HG03175 (cell line): ENCODE data around the gene SLC6A12.
"Not testable (repeated sequence)": the region's sequence is repeated elsewhere in the genome, so short reads cannot be mapped to it uniquely, and the experiment has no call there.

ENCODE experiments used
- ATAC-seq: cut with Tn5 transposase; IDR thresholded peaks from one replicate; pipeline ENCODE4 v1.9.1; 2021; ENCODE audit warnings: mild to moderate bottlenecking, moderate library complexity; ENCODE audit not compliant: unreplicated experiment

Gene SLC6A12

GRCh38 chr12:235967-236366 lies 22.0 kb upstream of the SLC6A12 start:
- ATAC-seq = not testable (repeated sequence)

DNA sequence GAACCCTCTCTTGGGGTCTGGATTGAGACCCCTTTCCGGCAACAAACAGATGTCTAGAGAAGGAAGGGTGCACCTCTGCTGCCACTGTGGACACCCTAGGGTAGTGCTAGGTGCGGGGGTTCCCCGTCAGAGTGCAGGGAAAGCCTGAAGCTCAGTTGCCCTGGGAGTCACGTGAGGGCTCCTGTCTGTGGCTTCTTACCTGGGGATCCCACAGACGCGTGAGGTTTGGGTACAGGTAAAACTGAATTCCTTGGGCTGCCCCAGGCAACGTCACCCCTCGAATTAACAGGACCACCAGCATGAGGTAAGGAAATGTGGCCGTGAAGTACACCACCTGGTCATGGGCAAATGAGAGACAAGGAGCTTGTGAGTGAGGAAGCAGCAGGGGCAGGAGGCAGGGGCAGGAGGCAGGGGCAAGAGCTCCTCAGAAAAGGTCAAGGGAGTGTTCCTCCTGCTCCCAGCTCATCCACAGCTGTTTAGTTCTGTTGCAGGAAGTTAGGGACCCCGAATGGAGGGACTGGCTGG lies 21.0 kb upstream of the SLC6A12 start:
- ATAC-seq = no peak

GRCh38 chr12:234019-234418 lies 20.1 kb upstream of the SLC6A12 start:
- ATAC-seq = no peak

- no peak for ATAC-seq
Measured at GRCh38 chr12:233615-233968, 19.6 kb upstream of the SLC6A12 start.

GRCh38 chr12:232731-233614 lies 19.0 kb upstream of the SLC6A12 start:
- ATAC-seq = no peak

- no peak for ATAC-seq
Measured at GRCh38 chr12:230925-231671, 17.1 kb upstream of the SLC6A12 start.

DNA sequence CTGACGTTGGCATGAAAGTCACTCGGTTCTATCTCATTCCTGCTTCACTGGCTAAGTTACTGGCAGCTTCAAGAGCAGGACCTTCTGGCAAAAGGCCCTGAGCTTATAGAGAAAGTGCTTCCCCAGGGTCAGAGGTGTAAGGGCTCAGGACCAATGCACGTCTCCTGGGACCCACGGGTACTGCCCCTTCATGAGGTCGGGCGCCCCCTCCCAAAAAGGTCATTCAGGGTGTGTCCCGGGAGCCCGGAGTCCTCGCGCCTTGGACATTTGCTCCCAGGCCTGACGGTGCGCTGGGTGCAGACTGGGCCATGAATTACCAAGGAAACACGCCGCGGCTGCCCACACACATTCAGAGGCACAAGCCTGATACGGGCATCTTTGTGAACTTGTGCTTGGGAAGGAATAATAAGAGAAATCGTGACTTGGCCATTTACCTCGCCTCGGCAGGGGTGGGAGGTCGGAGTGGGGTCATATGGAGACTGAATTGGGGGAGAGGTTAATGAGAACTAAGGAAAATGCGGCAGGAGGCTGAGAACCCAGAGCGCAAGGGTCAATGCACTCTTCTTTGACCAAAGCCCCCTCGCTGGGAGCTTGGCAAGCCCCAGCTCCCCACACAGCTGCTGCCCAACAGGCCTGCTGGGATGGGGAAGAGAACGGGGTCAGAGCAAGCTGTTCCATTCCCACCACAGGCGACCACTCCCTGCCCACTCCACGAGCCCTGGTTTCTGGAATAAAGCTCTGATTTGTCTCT lies 15.7 kb upstream of the SLC6A12 start:
- no peak for ATAC-seq

DNA sequence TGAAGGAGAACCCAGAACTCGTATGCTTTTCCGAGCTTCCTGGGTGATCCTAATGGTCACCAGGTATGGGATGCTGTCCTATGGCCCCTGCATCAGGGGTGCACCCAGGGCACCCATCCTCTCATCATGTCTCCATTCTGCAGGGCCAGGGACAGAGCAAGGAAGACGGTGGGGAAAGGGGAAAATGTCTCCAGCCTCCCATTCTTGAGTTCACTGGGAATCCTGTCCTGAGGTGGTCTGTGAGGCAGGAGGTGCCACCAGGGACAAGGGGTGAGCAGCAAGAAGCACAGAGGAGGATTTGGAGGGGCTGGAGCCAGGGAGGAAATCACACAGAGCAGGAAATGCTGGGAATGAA lies 14.9 kb upstream of the SLC6A12 start:
- no peak for ATAC-seq

DNA sequence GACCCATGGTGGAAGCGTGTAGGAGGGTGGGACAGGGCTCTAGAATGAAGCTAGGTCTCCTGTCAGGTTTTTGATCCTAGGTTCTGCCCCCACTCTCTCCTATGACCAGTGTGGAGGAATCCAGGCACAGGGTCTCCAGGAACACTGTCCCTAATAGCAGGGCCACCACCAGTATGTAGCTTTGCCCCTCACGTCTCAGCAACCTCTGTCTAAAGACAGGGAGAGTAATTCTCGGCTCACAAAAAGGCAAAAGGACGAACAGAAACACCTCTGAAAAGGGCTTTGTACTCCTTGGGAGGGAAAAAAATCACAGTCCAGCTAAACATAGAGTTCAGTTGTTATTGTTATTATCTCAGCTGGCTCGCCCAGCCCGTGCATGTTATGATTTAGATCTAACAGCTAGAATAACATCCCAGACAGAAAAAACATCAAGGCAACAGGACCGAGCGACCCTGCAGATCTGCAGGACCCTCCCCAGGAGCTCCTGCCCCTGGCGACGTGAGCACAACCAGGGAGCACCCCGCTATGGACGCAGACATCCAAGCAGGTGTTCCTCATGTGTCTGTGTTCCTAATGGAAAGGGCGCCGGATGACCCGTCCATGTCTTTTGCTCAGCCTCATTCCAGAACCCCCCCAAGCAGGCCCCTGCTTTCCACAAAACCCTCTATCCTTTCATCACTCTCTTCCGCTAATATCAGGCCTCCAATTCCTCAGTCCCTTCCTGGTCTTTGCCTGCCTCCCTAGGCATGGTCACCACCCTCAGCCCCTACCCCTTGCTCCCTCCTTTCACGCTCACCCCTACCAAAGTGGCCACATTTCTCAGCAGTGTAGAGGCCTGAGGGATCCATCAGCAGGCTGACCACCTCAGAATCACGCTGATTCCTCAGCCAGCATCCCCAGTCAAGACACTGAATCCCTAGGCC lies 14.2 kb upstream of the SLC6A12 start:
- no peak for ATAC-seq

DNA sequence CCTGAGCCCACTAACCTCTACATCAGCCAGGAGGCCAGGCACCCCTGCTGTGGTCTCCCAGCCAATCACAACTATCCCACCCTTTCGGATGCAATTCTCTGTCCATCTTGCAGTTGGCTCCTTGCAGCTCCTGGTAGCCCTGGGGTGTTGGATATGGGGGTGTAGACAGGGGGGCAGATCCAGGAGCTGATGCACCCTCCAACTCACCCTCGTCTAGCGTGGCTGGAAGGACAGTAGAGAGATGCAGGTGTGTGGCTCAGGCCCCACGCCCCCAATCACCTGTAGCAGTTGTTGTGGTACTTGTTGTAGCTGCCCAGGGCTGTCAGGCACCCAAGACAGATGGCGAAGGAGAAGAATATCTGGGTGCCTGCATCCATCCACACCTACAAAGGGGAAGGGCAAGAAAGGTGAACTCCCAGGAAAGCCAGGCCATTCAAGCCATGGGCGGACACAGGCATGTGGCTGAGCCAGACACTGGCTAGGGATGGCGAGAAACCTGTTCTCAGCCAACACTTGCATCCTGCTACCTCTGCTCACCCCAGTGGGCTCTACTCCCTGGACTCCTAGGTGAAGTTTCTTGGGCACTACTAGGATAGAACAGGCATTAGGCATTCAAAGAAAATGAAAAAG lies 13.4 kb upstream of the SLC6A12 start:
- ATAC-seq = no peak

DNA sequence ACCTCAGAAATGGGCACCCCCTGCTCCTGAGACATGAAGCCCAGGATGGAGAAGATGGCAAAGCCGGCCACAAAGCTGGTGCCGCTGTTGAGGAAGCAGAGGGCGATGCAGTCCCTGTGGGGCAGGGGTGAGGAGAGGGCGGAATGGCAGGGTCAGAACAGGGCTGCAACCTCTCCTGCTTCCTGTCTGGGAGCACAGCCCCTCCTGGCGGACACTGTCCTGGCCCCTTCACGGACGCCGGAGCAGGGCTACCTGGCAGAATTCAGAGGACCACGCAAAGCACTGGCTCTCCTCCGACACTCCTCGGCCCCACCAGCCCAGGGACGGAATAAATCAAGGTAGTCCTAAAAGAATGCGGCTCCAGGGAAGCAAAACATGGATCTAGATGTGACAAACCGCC lies 12.4 kb upstream of the SLC6A12 start:
- no peak for ATAC-seq

- ATAC-seq = no peak
Measured at GRCh38 chr12:225012-225411, 11.1 kb upstream of the SLC6A12 start.

DNA sequence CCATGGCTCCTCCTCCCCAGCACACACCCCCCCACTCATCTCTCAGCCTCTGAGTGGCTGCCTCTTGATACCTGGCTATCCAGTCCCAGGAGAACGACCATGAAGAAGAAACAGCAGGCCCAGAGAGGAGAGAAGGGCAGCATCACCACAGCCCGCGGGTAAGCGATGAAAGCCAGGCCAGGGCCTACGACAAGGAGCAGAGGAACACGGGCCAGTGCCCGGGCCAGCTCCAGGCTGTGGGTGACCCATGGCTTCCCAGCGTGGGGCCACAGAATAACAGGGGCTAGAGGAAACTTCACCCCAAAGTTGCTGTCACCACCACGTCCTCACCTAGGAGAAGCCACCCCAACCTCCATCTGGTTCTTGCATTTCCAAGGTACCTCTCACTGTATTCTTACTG lies 10.4 kb upstream of the SLC6A12 start:
- no peak for ATAC-seq

DNA sequence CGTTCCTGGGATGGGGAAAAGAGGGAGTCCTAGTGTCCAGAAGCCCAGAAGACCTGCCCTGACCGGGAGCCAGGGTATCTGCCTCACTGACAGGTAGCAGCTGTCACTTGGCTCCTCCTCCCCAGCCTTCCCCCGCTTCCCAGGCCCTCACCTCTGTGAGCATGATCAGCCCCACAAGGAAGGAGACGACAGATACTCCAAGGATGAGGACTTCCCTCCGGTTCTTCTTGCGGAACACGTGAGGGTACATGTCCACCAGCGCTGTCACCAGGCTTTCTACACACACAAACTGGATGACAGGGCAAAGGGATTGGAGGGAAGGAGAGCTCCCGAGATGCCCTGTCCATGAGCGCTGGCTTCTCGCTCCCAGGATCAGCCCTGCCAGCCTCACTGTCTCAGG lies 9.9 kb upstream of the SLC6A12 start:
- ATAC-seq = no peak

GRCh38 chr12:221736-222135 lies 7.8 kb upstream of the SLC6A12 start:
- ATAC-seq = no peak

GRCh38 chr12:220946-221550 lies 7.1 kb upstream of the SLC6A12 start:
- ATAC-seq = no peak

DNA sequence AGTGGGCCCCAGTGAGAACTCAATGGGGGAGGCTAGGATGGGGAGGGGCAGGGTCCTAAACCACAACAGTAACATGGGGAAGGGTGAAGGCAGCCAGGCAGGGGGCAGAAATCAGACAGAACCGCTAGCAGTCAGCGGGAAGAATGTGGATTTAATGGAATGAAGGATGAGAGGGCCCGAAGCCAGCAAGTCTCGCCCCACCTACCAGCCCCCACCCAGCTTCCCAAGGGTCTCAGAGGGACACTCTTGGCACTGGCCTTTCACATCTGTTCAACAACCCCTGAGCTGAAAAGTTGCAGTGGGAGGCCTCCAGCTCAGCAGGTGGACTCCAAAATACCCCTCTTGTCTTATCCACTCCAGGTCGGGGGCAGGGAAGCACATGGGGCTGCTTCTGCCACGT lies 6.5 kb upstream of the SLC6A12 start:
- ATAC-seq = no peak

DNA sequence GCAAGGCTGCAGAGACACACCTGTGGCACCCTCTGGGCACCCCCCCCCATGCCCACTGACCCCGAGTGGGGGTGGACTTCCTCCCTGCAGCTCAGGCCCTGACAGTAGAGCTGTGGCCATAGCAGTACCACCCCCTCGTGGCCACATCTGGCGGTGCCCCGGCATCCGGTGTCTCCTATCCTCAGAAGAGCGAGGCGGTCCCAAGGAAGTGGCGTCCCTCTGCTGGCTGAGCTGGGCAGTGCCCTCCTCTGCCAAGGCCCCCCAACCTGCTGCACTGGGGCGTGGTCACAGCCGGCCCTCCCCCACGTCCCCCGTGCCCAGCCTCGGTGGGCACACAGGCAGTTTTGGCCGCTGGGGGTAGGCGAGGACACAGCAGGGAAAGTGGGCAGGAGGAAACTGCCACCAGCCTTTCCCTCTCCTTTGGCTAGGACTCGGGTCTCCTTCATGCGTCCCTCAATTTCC lies 6.0 kb upstream of the SLC6A12 start:
- peak; percentile 80 for ATAC-seq
